ENCODE measurements around the gene KLK13.

KLK13 gene

GRCh38 chr19:51018745-51019543, 45.9 kb downstream of the KLK13 start:
- no peak for DNase-seq

DNA sequence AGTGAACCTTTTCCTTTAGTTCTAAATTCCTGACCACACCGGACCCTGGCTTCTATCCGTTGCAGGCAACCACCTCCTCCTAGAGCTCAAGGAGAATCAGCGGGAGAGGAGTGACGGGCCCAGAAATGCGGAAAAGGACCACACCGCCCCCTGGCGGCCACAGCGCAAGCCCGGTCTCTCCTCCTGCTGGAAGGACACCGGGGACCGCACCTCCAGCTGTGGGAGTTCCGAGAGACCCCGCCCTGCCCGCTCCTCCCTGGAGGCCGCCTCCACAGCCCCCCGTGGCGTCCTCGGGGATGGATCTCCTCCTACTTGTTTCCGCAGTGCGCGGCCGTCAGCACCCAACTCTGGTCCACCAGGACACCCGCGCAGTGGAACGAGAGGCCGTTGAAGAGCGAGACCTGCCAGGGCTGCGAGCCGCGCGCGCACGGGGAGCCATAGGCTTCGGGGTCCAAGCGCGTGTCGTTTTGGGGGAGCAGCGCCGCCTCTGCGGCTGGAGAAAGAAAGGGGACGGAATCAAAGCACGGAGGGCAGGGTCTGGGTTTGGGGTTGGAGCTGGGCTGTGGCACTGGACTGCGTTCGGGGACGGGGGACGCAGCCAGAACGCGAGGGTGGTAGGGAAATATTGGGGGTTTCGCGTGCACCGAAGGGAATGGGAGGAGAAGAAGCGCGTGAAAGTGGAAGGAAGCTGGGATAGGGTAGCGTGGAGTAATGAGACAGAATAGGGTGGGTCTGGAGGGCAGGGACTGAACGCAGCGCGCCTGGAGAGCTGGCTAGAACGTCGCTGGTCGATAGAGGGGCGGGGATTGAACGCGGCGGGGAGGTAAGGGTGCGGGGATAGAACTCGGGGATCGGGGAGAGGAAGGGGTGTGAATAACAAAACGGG, 47.9 kb downstream of the KLK13 start:
- peak; percentile 67 for DNase-seq

DNA sequence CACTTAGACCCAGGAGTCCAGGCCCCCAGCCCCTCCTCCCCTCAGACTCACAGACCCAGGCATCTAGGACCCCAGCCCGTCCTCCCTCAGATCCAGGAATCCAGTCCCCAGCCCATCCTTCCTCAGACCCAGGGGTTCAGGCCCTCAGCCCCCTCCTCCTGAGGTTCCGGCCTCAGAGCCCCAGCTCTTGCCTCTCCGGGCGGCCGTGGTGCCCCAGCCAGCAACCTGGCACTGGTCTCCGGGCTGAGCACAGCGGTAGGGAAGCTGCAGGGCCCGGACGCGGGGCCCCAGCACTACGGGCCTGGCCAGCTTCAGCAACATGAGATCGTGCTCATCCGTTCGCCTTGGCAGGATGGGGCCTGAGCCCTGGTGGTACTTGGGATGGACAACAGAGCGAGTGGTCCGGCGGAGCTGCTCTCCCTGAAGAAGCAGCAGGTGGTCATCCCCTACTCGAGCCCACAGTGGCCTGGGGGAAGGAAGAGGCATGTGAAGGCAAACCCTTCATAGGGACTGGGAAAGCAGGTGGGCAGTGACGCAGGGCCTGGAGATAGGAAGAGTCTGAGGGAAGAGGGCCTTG, 49.1 kb downstream of the KLK13 start:
- no peak for DNase-seq

GRCh38 chr19:51014242-51014641, 50.6 kb downstream of the KLK13 start:
- no peak for DNase-seq

GRCh38 chr19:51012661-51013190, 52.2 kb downstream of the KLK13 start:
- no peak for DNase-seq

- no peak for DNase-seq
Observed at GRCh38 chr19:51010066-51010795, 54.7 kb downstream of the KLK13 start.

DNA sequence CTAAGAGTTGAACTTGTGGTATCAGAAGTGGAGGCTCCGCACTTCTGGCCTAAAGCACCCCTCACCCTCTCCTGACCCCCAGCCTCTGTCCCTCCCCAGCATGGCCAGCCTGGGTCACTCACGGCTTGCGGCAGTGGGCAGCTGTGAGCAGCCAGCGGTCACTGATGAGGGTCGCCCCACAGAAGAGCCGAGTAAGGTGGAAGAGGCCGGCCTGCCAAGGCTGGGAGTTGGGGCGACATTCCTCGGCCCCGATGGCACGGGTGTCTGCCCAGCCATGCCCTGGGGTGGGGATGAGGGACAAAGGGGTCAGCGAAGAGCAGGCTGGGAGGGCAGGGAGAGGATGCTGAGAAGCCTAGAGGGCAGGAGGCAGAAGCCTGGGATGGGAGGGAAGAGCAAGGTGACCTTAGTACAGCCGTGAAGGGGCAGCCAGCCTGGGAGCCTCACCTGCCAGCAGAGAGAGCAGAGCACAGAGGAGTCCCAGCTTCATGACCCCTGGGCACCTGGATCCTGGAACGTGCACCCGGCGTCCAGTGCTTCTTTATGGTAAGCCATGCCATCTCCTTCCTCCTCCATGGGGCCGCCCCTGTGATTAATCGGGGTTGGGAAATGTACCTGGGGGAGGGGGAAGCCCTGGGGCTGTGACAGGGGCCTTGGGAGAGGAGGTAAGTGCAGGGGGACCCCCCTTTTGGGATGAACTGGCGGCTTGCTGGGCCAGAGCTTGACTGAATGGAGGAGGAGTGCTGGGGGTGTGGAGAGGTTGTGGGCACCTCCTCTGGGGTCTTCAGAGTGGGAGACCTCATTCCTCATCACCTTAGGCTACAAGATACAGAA, 55.6 kb downstream of the KLK13 start:
- DNase-seq: no peak

- DNase-seq: no peak
Observed at GRCh38 chr19:51007488-51007887, 57.4 kb downstream of the KLK13 start.

- no peak for DNase-seq
Observed at GRCh38 chr19:51006406-51006805, 58.5 kb downstream of the KLK13 start.
